GM12878 (cell line): ENCODE measurements around the gene ZNF680. TPM values are rescaled to one million over a fixed set of nuclear protein-coding genes. Genes with fewer than 3 reads are reported as not detected.

ENCODE experiments used
- ATAC-seq: fragments of 200-7000 bp; cut with Tn5 transposase; 3 replicates; pipeline ENCODE4 v1.9.1; 2020; ENCODE audit warnings: mild to moderate bottlenecking, moderate library complexity
- BruUV-seq: library from RNA; stranded (reverse); fragments of 400-500 nt; replicated peaks from 2 replicates; lab custom pipeline; 2021; lab: Mats Ljungman, UMichigan
- CTCF ChIA-PET: fragments of 300-600 bp; sonication (Branson Sonifier 250); formaldehyde crosslinking; extraction: SDS; loops from one replicate; lab custom pipeline; 2021; ENCODE audit warnings: inconsistent platforms; lab: Yijun Ruan, JAX
- POLR2A ChIA-PET: fragments of 350-600 bp; formaldehyde crosslinking; extraction: SDS; loops from one replicate; lab custom pipeline; 2021; ENCODE audit warnings: inconsistent platforms; lab: Charles Lee
- RAD21 ChIA-PET: fragments of 300-600 bp; sonication (Branson Sonifier 250); formaldehyde crosslinking; loops from one replicate; lab custom pipeline; 2023; ENCODE audit warnings: antibody characterized with exemption; ENCODE audit not compliant: unreplicated experiment; lab: Charles Lee
- SMC1A ChIA-PET: fragments of 300-600 bp; sonication (Branson Sonifier 250); formaldehyde crosslinking; loops from one replicate; lab custom pipeline; 2023; ENCODE audit not compliant: unreplicated experiment, uncharacterized antibody; lab: Charles Lee
- DNase-seq: peaks from one replicate; pipeline ENCODE4 v3.0.0-alpha.2; 2011; ENCODE audit warnings: low read depth, low spot score
- FAIRE-seq: peaks from 3 replicates; lab custom pipeline; 2011; peaks lifted over from hg19 to GRCh38; lab: Jason Lieb, UNC
- H2AFZ ChIP-seq: 2 replicates; pipeline ENCODE4 v1.6.0; 2011; ENCODE audit warnings: low read depth, low read length, control low read depth; ENCODE audit not compliant: control insufficient read depth
- H3K27ac ChIP-seq: 2 replicates; pipeline ENCODE4 v1.5.1; 2011; ENCODE audit warnings: control low read depth; ENCODE audit not compliant: control insufficient read depth, insufficient read depth
- H3K27me3 ChIP-seq, 2 experiments: replicated peaks in 1 of 2; 2 replicates each; pipeline versions ENCODE4 v1.6.0 to v1.6.1; 2011; ENCODE audit warnings: low read length in 1 of 2; ENCODE audit not compliant: control insufficient read depth in 2 of 2, insufficient read depth in 2 of 2
- H3K36me3 ChIP-seq, 2 experiments: 2 replicates each; pipeline ENCODE4 v1.5.1; 2011; ENCODE audit warnings: low read length in 1 of 2; ENCODE audit not compliant: control insufficient read depth in 2 of 2, insufficient read depth in 2 of 2
- H3K4me1 ChIP-seq: 2 replicates; pipeline ENCODE4 v1.6.1; 2011; ENCODE audit warnings: mild to moderate bottlenecking, low read length, moderate library complexity, mixed read lengths; ENCODE audit not compliant: control insufficient read depth, insufficient read depth
- H3K4me2 ChIP-seq: 2 replicates; pipeline ENCODE4 v1.6.0; 2011; ENCODE audit warnings: control low read depth; ENCODE audit not compliant: control insufficient read depth, insufficient read depth
- H3K4me3 ChIP-seq: fragments of 200-600 bp; sonication (generic); 2 replicates; pipeline ENCODE4 v1.5.1; 2016
- H3K79me2 ChIP-seq: 2 replicates; pipeline ENCODE4 v1.6.0; 2011; ENCODE audit warnings: low read length; ENCODE audit not compliant: control insufficient read depth, insufficient read depth
- H3K9ac ChIP-seq: 2 replicates; pipeline ENCODE4 v1.8.0; 2011; ENCODE audit warnings: low read length, control low read depth, mixed read lengths; ENCODE audit not compliant: control insufficient read depth, insufficient read depth
- H3K9me3 ChIP-seq: replicated peaks from 3 replicates; pipeline ENCODE4 v1.5.1; 2011; ENCODE audit warnings: mild to moderate bottlenecking, low read length; ENCODE audit not compliant: control insufficient read depth, insufficient read depth
- H4K20me1 ChIP-seq: 2 replicates; pipeline ENCODE4 v1.6.0; 2011; ENCODE audit not compliant: control insufficient read depth, insufficient read depth
- BMI1 ChIP-seq: fragments of 450-650 bp; IDR thresholded peaks from 2 replicates; pipeline ENCODE4 v1.6.1; 2016; ENCODE audit warnings: mild to moderate bottlenecking, moderate library complexity, borderline replicate concordance
- CBFB ChIP-seq: IDR thresholded peaks from 2 replicates; pipeline ENCODE4 v1.6.1; 2016; ENCODE audit warnings: antibody characterized with exemption, low read depth
- CBX5 ChIP-seq: sonication (generic); IDR thresholded peaks from 2 replicates; pipeline ENCODE4 v1.6.1; 2016; ENCODE audit warnings: low read depth, moderate library complexity, mild to moderate bottlenecking, inconsistent platforms
- CHD4 ChIP-seq: fragments of 200-600 bp; sonication (generic); IDR thresholded peaks from 2 replicates; pipeline ENCODE4 v1.6.1; 2016; ENCODE audit warnings: mild to moderate bottlenecking
- CREB1 ChIP-seq: IDR thresholded peaks from 2 replicates; pipeline ENCODE4 v1.6.1; 2012; ENCODE audit warnings: low read depth, mild to moderate bottlenecking, inconsistent platforms
- GATAD2B ChIP-seq: fragments of 450-650 bp; conservative IDR thresholded peaks from 2 replicates; pipeline ENCODE4 v1.6.1; 2017; ENCODE audit warnings: low read depth, mild to moderate bottlenecking, moderate library complexity
- HDAC2 ChIP-seq: fragments of 200-600 bp; sonication (generic); IDR thresholded peaks from 2 replicates; pipeline ENCODE4 v1.6.1; 2017
- JUND ChIP-seq: IDR thresholded peaks from 2 replicates; pipeline ENCODE4 v1.6.1; 2012; ENCODE audit warnings: low read depth, mild to moderate bottlenecking, low read length, improper control_type of control experiment, moderate library complexity
- MTA3 ChIP-seq: IDR thresholded peaks from 2 replicates; pipeline ENCODE4 v1.6.1; 2012; ENCODE audit warnings: low read length, inconsistent platforms, borderline replicate concordance
- MXI1 ChIP-seq: fragments of 150-350 bp; IDR thresholded peaks from 2 replicates; pipeline ENCODE4 v1.6.1; 2011; ENCODE audit warnings: low read depth, mild to moderate bottlenecking, inconsistent platforms, low read length, improper control_type of control experiment
- MYB ChIP-seq: fragments of 150-350 bp; IDR thresholded peaks from 2 replicates; pipeline ENCODE4 v1.6.1; 2014; ENCODE audit warnings: mild to moderate bottlenecking, low read depth, low read length, borderline replicate concordance
- NBN ChIP-seq: fragments of 450-650 bp; IDR thresholded peaks from 2 replicates; pipeline ENCODE4 v1.6.1; 2016
- NKRF ChIP-seq: fragments of 450-650 bp; conservative IDR thresholded peaks from 2 replicates; pipeline ENCODE4 v1.6.1; 2017; ENCODE audit warnings: mild to moderate bottlenecking, moderate library complexity
- NR2C1 ChIP-seq: fragments of 450-650 bp; IDR thresholded peaks from 2 replicates; pipeline ENCODE4 v1.6.1; 2017; ENCODE audit warnings: antibody characterized with exemption, mild to moderate bottlenecking, moderate library complexity
- SREBF2 ChIP-seq: IDR thresholded peaks from 2 replicates; pipeline ENCODE4 v1.6.1; 2012; ENCODE audit warnings: mild to moderate bottlenecking, low read length
- SRF ChIP-seq, 2 experiments: IDR thresholded peaks; 2 replicates each; pipeline ENCODE4 v1.6.1; 2011; ENCODE audit warnings: low read depth in 2 of 2, low read length in 2 of 2, mild to moderate bottlenecking in 1 of 2, moderate library complexity in 1 of 2
- STAT3 ChIP-seq: IDR thresholded peaks from 2 replicates; pipeline ENCODE4 v1.6.1; 2011; ENCODE audit warnings: low read depth, low read length, improper control_type of control experiment
- TBL1XR1 ChIP-seq: IDR thresholded peaks from 2 replicates; pipeline ENCODE4 v1.6.1; 2012; ENCODE audit warnings: low read depth, low read length, improper control_type of control experiment
- ZZZ3 ChIP-seq: IDR thresholded peaks from 2 replicates; pipeline ENCODE4 v1.6.1; 2011; ENCODE audit warnings: low read depth; ENCODE audit not compliant: control insufficient read depth, insufficient read length
- WGBS: methylation state at CpG from one replicate; pipeline ENCODE4 v1.1.6; 2016; ENCODE audit warnings: low lambda C conversion rate; ENCODE audit not compliant: insufficient replicate concordance, insufficient coverage; ENCODE audit errors: missing lambda C conversion rate; 5-methylcytosine and 5-hydroxymethylcytosine counted together
- in situ Hi-C: fragments of 300-500 bp; cut with MboI; formaldehyde crosslinking; loops from 9 replicates; pipeline ENCODE4 v1.14.3; 2018; ENCODE audit warnings: mixed read lengths
- intact Hi-C: fragments of 100-400 bp; cut with micrococcal nuclease; formaldehyde crosslinking; loops from one replicate; pipeline ENCODE4 v1.14.2; 2022; ENCODE audit not compliant: unreplicated experiment
- polyA plus RNA-seq, 11 experiments: library from polyadenylated mRNA; depleted of rRNA in 4 of 11; unstranded in 6 of 11; stranded (reverse) in 5 of 11; fragments of >200 nt; fragmentation: Nextera tagmentation in 4 of 11; fragmentation: Illumina TruSeq in 1 of 11; extraction: Ambion mirVana in 4 of 11; extraction: Trizol in 1 of 11; gene quantifications; 1 replicate in 1 of 11; 2 replicates in 10 of 11; pipeline versions ENCODE4 v1.2.1 to v1.2.3, GENCODE V29; 2011 to 2016; ENCODE audit warnings: inconsistent platforms in 2 of 11, missing spikeins in 2 of 11, low read depth in 1 of 11
- total RNA-seq, 4 experiments: library from RNA; depleted of rRNA in 3 of 4; stranded (reverse); fragments of >200 nt in 3 of 4; fragmentation: Illumina TruSeq in 1 of 4; extraction: Trizol in 1 of 4; gene quantifications; 2 replicates each; pipeline versions ENCODE4 v1.2.1 to v1.2.3, GENCODE V29; 2013 to 2021

ZNF680 gene
- total and polyA plus RNA-seq, 10 of the 15 experiments (the other 5 are each of a cell fraction or from before 2014, with no cell fraction given), result 5.0 to 13.6 (median 7.8) TPM

- TF ChIP-seq TBL1XR1 (no peak), MTA3 (no peak), GATAD2B (no peak), NR2C1 (no peak)
- TF ChIP-seq, all 136 proteins: peak for 0
Observed at GRCh38 chr7:64558323-64558705, 4.6 kb downstream of the ZNF680 start (continued).

GRCh38 chr7:64557601-64558322 lies 5.1 kb downstream of the ZNF680 start:
- no peak for ATAC-seq
- Histone ChIP-seq H3K9ac (no peak overlapping the region), H3K4me1 (no peaks in the 10 kb centered on the region), H3K27me3 (no peaks in the 10 kb centered on the region), H2AFZ (no peak overlapping the region), H3K9me3 (peaks cover 9% of the 10 kb centered on the region; the same call in 2 of the 3 replicates), H4K20me1 (no peaks in the 10 kb centered on the region), H3K36me3 (no peaks in the 10 kb centered on the region), H3K79me2 (peaks cover 7% of the 10 kb centered on the region), H3K4me3 (no peak overlapping the region), H3K27ac (no peak overlapping the region), H3K4me2 (no peak overlapping the region)
- no peak for TF ChIP-seq NKRF
- TF ChIP-seq NBN, result no peak
- no peak for TF ChIP-seq MYB
- TF ChIP-seq BMI1, result no peak
- no peak for TF ChIP-seq CBFB
- TF ChIP-seq JUND, result no peak
- TF ChIP-seq SREBF2, result no peak
- TF ChIP-seq HDAC2, result no peak
- TF ChIP-seq STAT3, result no peak
- TF ChIP-seq CBX5, result no peak
- no peak for TF ChIP-seq SRF (IDR thresholded peaks at IDR 0.05; ENCODE audit: low read depth in 2 of 2, low read length in 2 of 2)
- no peak for TF ChIP-seq CREB1
- TF ChIP-seq CHD4, result no peak
- TF ChIP-seq MXI1, result no peak
- no peak for TF ChIP-seq ZZZ3
- no peak for DNase-seq
- no TSS peak for BruUV-seq
- 78% methylated on average over 8 of the region's 8 CpGs for WGBS
- intact Hi-C loops (no loop called here), in situ Hi-C loops (loop anchor here (10.0 kb wide), 1 partner anchor 127 kb away; no protein-coding TSS in a partner anchor)
- CTCF ChIA-PET, result interaction anchor here (1.1 kb wide), 1 partner anchor 8 kb away, joined by 3 read pairs; no protein-coding TSS in a partner anchor
- SMC1A ChIA-PET, result no interaction called here
- FAIRE-seq, result no peak
- RAD21 ChIA-PET, result interaction anchor here (1.0 kb wide), 1 partner anchor 29 kb away, joined by 3 read pairs; no protein-coding TSS in a partner anchor
- POLR2A ChIA-PET, result no interaction called here
